HG02884 (cell line): ENCODE measurements around the gene P2RX6.
"Not testable (repeated sequence)": the region's sequence is repeated elsewhere in the genome, so short reads cannot be mapped to it uniquely, and the experiment has no call there.

Source experiments
- ATAC-seq: cut with Tn5 transposase; IDR thresholded peaks from one replicate; pipeline ENCODE4 v1.9.1; 2021; ENCODE audit warnings: mild to moderate bottlenecking, moderate library complexity; ENCODE audit not compliant: unreplicated experiment

The P2RX6 gene

DNA sequence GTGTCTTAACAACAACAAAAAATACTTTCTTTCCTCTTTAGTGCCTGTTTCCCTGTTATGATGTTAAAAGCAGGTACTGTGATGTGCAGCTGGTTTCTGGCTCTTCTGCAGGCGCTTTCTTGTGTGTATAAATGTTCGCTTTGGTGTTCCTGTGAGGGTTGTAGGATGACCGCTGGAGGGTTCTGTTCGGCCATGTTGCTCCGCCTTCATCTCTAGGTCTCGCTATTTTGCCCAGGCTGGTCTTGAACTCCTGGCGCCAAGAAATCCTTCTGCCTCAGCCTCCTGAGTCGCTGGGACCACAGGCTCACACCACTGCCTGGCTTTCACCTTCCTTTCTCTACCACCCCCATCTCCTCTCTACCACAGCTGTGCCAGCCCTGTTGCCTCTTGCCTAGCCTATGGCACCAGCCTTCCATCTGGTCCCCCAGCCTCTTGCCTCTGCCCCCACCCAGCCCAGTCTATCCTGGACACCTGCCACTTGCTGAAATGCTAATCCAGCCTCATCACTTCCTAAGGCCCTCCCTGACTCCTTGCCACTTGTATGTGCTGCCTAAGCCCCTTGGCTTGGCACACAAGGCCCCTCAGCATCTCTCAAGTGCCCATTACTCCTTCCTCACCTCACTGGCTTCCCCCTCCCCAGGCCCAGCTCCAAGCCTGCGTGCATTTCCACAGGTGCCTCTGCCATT is 36.3 kb downstream of the P2RX6 start:
- ATAC-seq: no peak

DNA sequence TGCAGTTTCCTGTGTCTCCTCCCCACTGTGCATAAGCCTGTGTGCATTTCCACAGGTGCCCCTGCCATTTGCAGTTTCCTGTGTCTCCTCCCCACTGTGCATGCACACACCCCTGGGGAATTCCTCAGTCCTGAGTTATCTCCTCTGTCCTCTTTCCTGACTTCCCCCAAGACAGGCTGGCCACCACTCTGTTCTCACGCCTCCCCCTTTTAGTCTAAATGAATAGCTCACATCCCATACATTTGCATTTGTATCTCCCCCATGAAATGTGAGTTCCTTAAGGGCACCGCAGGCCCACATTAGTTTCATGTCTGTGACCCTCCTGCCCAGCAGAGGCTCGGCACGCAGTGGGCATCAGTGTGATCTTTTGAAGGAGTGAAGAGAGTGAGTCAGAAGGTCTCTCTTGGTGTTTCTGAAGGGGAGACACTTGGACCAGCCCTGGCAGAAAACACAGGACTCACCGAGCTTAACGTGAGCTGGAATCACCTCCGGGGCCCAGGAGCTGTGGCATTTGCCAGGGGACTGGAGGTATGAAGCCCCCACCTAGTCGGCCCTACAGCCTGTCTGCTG is 37.0 kb downstream of the P2RX6 start:
- no peak for ATAC-seq

DNA sequence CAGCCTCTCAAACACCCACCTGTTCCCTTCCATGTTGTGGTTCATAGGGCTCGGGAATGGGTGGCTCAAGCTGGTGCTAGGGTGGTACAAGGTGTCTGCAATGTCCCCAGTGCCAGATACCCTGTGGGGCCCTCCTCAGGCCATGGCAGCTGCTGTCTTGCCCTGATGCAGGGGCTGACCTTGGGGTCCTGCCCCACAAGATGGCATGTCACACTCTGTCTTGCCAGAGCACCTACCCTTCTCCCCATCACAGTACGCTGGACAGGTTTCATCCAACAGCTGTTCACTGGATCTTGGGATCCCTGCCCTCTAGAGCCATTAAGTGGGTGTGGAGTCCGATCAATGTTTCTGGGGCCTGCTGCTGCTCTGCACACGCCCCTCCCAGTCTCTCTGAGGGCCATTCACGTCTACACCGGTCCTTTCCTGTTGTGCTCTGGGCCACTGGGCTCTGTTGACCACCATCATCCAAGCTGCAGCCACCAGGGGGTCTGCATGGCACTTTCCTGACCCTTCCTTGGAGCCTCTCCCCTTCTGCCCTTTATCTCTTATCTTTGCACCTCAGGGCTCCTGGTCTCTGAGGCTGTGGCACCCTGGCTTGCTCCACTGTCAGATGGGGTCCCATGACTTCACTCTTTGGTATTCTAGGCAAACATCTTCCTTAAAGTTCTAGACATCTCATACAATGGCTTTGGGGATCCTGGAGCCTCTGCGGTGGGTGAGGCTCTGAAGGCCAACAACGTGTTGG is 37.9 kb downstream of the P2RX6 start:
- ATAC-seq: no peak

DNA sequence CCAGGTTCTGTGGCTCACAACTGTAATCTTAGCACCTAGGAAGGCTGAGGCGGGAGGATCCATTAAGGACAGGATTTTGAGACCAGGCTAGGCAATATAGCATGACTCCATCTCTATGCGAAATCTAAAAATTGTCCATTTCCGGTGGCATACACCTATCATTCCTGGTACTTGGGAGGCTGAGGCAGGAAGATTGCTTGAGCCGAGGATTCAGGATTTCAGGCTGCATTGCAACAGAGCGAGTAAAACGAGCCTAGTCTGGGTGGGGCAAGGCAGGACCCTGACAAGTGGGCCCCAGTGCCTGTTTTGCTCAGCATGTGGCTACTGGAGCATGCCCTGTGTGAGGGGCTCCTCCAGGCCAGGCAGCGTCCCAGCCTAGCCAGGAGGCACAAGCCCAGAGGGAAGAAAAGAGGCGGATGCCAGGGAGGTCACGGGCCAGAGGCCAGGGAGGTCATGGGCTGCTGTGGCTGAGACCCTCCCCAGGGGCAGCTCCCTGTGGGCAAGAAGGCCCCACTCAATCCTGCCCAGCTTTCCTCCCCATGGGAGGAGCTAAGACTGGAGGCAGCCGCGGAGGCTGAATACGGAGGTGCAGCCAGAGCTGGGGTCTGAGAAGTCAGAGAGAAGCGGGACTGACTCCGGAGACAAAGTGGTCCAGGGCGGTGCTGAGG is 39.2 kb downstream of the P2RX6 start:
- ATAC-seq: no peak

DNA sequence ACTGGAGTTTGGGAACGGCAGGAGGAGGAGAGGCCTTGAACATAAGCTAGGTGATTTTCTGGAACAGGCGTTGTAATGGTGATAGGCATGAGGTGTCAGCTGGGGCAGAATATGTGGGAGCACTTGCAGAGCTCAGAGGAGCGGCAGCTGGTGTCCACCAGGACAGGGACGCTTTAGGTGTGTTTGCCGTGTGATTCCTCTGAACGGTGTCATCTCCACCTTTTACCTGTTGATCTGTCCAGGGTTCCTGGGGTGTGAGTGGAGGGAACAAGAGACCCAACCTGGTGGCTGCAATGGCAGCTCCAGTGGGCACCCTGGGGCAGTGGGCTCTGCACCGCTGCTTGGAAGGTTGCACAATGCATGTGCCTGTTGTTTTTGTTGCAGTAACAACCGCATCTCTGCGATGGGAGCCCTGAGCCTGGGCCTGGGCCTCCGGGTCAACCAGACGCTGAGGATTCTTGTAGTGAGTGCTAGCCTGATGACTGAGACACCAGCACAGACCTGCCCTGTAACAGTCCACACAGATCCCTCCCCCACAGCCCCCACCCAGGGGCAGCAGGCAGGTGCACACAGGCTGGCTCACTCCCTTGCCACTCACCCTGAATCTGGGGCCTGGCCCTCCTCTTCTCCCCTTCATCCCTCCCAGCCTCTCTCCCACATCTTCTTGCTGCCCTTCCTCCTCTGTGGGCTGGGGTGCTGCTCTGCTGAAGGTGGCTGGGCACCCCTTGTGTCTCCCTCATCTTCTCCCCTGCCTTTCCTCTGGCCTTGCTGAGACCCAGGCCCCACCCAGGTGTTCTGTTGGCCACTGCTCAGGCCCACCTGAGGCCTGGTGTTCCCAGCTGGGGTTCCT is 40.0 kb downstream of the P2RX6 start:
- no peak for ATAC-seq

DNA sequence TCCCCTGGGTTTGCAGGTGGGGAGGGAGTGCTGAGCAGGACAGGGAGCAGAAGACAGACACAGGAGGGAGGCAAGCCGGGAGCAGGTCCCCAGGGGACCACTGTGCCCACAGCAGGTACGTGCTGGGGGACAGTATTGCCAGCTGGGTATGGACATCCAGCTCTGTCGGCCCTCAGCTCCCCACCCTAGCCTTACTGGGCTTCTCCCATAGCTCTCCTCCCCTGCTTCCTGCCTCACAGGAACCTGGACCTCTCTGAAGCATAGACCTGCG is 40.5 kb downstream of the P2RX6 start:
- no peak for ATAC-seq

DNA sequence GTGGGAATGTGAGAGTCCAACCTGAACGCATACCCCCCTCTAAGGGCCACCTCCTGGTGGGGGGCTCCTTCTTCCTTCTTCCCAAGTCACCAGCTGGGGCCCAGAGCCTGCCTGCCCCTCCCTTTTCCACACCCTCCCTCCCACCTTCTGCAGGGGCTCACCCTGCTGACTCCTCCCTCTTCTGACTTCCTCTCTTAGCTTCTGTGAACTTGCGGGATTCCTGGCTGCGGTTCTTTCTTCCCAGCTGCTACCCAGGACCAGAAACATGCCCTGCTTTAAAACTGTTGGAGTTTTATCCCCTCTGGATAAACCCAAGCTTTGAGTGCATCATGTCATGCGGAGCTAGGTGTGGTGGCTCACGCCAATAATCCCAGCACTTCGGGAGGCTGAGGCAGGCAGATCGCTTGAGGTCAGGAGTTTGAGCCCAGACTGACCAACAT is 40.9 kb downstream of the P2RX6 start:
- ATAC-seq: no peak

DNA sequence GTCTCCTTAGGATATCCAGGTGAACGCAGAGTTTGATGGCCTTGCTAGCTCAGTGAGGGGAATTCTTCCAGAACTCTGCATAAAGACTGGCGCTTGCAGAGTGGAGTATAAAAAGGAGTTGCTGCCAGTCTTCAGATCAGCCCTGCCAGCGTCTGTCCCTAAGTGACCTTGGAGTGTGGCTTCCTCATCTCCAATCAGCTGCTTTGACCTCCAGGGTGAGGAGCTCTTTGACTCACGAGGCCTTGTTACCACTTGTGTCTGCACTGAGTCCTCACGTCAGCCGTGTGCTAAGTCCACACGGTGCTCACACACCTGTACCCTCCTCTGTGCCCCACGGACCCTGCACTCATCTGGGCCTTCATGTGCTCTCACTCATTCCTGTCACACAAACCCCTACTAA is 45.4 kb downstream of the P2RX6 start:
- ATAC-seq: not testable (repeated sequence)

DNA sequence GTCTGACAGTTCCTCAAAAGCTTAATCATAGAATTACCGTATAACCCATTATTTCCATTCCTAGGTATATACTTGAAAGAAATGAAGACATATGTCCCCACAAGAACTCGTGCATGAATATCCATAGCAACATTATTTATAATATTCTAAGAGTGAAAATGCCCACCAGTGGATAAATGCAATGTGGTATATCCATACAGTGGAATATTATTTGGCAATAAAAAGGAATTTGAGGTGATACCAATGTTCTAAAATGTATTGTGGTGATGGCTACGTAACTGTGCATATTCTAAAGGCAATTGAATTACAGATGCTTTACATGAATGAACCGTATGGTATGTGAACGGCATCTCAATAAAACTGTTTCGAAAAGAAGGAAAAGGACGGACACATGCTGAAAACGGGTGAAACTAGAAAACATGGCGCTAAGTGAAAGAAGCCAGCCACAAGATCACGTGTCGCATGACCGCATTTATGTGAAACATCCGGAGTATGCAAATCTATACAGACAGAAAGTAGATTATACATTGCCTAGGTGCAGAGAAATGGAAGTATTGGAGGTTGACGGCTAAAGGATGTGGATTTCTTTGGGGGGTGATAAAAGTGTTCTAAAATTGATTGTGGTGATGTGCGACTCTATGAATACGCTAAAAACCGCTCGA is 46.8 kb downstream of the P2RX6 start:
- ATAC-seq: not testable (repeated sequence)

DNA sequence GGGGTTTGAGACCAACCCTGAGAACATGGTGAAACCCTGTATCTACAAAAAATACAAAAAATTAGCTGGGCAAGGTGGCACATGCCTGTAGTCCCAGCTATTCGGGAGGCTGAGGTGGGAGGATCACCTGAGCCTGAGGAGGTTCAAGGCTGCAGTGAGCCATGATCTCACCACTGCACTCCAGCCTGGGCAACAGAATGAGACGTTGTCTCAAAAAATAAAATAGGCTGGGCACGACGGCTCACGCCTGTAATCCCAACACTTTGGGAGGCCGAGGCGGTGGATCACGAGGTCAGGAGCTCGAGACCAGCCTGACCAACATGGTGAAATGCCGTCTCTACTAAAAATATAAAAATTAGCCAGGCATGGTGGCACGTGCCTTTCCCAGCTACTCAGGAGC is 49.5 kb downstream of the P2RX6 start:
- not testable (repeated sequence) for ATAC-seq

DNA sequence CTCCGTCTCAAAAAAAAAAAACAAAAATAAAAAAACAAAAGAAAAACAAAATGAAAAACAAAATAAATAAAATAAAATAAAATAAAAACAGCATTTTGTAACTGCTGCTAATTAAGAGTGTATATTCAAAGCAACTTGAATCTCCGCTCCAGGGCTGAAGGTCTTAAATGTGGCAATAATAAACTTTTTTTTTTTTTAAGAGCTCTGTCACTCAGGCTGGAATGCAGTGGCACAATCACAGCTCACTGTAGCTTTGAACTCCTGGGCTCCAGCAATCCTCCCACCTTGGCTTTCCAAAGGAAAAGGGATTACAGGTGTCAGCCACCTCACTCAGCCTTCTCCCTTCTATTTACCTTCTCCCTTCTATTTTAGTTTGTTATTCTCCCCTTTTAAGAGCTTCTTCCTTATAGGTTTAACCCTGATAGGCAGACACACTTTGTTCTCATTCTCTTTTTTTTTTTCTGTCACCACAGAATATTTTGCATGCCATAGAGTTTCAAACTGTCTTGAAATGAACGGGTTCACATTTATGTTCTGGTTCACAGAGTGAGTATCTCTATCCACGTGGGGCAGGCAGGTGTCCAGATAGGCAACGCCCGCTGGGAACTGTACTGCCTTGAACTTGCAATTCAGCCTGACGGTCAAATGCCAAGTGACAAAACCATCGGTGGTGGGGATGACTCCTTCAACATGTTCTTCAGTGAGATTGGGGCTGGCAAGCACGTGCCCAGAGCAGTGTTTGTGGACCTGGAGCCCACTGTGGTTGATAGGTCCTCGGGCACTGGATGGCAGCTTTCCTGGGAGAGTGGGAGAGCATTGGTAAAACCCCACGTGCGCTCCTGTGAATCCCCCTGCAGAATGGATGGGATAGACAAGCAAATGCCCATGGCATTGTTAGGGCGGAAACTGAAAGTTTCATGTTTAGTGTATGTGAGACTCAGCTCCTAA is 50.2 kb downstream of the P2RX6 start:
- no peak for ATAC-seq

DNA sequence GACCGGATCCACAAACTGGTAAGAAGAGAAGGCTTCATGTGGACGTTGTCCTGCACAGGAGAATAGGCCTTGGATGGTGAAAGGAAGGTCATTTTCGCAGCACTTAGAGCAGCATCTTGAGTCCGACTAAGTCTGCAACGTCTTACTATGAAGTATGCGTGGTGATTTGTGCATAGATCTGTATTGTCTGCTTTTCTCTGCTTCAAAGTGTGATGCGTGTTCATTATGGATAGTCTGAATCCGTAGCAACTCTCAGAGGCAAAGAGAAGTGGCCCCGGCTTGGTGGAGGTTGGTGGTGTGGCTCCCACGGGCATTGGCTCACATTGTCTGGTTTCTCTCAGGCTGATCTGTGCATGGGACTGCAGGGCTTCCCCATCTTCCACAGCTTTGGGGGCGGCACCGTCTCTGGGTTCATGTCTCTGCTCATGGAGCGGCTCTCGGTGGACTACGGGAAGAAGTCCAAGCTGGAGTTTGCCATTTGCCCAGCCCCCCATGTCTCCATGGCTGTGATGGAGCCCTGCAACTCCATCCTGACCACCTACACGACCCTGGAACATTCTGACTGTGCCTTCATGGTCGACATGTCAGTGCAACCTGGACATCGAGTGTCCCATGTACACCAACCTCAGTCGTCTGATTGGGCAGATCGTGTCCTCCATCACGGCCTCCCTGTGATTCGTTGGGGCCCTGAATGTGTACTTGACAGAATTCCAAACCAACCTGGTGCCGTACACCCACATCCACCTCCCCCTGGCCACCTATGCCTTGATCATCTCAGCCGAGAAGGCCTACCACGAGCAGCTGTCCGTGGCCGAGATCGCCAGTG is 52.3 kb downstream of the P2RX6 start:
- no peak for ATAC-seq

DNA sequence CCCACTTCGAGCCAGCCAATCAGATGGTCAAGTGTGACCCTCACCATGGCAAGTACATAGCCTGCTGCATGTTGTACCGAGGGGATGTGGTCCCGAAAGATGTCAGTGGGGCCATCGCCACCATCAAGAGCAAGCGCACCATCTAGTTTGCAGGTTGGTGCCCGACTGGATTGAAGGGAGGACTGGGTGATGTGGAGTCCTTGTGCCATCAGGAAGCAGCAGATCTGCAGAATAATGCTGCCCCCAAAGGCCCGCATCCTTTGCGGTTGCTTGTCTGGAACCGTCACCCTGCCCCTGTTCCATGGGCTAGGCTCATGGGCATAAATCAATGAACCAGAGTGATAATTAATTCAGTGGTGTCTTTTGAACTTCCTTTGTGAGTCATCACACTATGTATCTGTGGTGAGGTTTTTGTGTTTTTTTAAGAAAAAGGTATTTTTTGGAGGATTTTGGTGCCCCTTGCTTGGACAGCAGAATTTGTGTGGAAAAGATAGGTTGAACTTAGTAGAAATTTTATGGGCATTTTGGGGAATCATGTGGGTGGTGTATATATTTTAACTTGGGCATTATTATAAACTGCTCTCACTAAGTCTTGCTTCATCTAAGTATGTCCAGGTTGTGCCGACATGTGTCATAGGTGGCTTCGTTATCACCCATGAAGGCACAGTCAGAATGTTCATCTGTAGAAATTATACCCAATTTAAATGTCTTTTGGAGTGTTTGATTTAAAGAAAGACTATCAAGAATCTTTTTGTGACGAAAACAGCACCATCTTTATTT is 53.1 kb downstream of the P2RX6 start:
- no peak for ATAC-seq

DNA sequence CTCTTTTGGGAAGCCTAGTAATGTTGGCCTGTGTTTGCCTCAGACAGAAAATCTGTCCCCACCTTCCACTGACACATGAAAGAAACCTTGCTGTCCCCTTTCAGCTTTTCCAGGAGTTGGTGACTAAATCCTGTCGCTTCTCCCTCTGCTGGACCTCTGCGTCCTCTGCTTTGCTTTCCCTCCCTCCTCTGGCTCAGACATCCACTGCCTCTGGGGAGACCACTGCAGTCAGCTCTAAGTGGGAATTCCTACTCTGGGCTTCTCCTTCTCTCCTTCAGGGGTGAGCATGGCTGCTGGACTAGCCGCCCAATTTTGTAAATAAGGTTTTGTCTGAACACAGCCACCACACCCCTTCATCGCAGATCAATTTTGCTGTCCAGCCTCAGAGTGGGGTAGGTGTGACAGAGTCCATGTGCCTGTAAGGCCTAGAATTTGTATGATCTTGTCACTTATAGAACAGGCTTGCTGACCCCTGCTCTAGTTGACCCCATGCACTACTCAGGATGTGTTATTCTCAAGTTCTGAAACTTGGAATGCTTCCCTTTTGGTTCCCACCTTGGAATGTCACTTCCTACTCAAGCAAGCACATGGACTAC is 53.8 kb downstream of the P2RX6 start:
- ATAC-seq: no peak

DNA sequence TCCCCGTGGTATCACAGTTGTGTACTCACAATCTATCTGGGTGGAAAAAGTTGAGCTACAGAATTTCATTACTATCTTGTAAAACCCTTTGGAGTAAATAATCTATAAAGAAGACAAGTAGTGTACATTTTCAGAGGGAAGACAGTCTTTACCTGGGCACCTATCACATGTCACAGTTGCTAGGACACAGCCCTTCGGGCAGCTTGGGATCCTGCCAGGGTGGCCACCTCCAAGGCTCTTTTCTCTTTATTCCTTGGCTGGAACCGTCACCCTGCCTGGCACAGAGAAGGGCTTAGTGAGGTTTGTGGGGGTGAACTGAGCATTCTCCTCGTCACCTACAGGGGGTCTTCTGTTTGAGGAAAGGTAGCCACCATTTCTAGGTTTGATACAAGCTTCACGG is 54.4 kb downstream of the P2RX6 start:
- ATAC-seq: no peak

DNA sequence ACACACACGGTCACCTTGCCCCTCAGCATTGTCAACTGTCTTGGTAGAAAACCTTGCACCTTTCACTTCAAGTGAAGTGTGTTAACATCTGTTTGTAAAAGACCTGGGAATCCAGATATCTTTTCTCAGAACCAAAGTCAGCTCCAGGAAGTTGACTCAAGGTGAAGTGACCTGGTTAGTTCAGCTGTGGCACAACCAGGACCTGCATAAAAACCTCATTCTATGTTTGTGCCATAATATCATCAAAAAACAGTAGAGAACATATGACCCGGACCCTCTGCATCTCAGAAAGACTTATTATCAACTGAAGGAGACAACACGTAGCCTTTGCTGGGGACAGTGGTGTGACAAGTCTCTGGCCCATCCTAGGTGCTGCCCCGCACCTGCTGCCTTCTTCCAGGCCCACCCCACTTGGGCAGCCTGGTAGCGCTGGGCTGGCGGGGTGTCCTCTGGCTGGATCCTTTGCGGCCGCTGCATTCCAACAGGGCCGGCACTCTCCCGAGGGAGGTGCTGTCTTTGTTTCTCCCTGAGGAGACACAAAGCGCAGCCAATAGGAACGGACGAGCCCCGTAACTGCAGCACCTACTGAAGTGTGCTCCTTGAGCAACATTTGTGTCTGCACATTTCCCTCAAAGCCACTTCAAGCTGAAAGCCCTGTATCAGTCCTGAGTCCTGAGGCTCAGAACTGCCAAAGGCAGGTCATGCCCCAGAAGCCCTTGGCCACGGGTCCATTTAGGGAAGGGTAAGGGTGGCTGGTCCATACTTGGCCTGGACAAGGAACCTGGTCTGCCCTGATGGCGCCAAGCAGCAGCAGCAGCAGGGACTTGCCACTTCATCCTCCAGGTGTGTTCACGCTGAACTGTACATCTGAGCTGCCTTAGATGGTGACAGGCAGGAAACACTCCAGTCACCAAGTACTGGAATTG is 56.0 kb downstream of the P2RX6 start:
- ATAC-seq: no peak
